HL-60 (cell line): Measurements from ENCODE around the gene GSTA4.

Experiments
- CTCF ChIP-seq: IDR thresholded peaks from one replicate; pipeline ENCODE4 v1.5.1; 2011; ENCODE audit warnings: low read length, control low read depth, inconsistent platforms; ENCODE audit not compliant: insufficient read depth
- GABPA ChIP-seq: IDR thresholded peaks from 2 replicates; pipeline ENCODE4 v1.6.1; 2012; ENCODE audit warnings: low read depth
- POLR2AphosphoS5 ChIP-seq: IDR thresholded peaks from 2 replicates; pipeline ENCODE4 v1.6.1; 2012; ENCODE audit warnings: low read depth
- SPI1 ChIP-seq: IDR thresholded peaks from 2 replicates; pipeline ENCODE4 v1.6.1; 2012; ENCODE audit warnings: low read depth, mild to moderate bottlenecking, borderline replicate concordance
- TF ChIP-seq, protein P1 (sequence below): IDR thresholded peaks from 2 replicates; pipeline ENCODE4 v1.6.1; 2012; ENCODE audit warnings: low read depth; ENCODE audit not compliant: insufficient replicate concordance

- TF ChIP-seq POLR2AphosphoS5 (no peak), CTCF (no peak), SPI1 (no peak), GABPA (no peak)
- TF ChIP-seq, protein P1, sequence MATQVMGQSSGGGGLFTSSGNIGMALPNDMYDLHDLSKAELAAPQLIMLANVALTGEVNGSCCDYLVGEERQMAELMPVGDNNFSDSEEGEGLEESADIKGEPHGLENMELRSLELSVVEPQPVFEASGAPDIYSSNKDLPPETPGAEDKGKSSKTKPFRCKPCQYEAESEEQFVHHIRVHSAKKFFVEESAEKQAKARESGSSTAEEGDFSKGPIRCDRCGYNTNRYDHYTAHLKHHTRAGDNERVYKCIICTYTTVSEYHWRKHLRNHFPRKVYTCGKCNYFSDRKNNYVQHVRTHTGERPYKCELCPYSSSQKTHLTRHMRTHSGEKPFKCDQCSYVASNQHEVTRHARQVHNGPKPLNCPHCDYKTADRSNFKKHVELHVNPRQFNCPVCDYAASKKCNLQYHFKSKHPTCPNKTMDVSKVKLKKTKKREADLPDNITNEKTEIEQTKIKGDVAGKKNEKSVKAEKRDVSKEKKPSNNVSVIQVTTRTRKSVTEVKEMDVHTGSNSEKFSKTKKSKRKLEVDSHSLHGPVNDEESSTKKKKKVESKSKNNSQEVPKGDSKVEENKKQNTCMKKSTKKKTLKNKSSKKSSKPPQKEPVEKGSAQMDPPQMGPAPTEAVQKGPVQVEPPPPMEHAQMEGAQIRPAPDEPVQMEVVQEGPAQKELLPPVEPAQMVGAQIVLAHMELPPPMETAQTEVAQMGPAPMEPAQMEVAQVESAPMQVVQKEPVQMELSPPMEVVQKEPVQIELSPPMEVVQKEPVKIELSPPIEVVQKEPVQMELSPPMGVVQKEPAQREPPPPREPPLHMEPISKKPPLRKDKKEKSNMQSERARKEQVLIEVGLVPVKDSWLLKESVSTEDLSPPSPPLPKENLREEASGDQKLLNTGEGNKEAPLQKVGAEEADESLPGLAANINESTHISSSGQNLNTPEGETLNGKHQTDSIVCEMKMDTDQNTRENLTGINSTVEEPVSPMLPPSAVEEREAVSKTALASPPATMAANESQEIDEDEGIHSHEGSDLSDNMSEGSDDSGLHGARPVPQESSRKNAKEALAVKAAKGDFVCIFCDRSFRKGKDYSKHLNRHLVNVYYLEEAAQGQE: no peak
These were observed 49.5 kb upstream of the GSTA4 start for GRCh38 chr6:53044572-53044971.
